HepG2 (cell line): ENCODE results near the gene ARID5B. TPM values are rescaled to one million over a fixed set of nuclear protein-coding genes. Genes with fewer than 3 reads are reported as not detected.

Source experiments
- CC2D1A ChIP-seq: sonication (generic); formaldehyde crosslinking; IDR thresholded peaks from 2 replicates; pipeline ENCODE4 v1.8.1; 2023; ENCODE audit warnings: mild to moderate bottlenecking, missing genetic modification reagents
- E2F2 ChIP-seq: sonication (generic); formaldehyde crosslinking; IDR thresholded peaks from 2 replicates; pipeline ENCODE4 v1.4.0; 2020; ENCODE audit warnings: missing genetic modification reagents, borderline replicate concordance
- GATA4 ChIP-seq: sonication (generic); IDR thresholded peaks from 2 replicates; pipeline ENCODE4 v1.6.1; 2016; ENCODE audit warnings: antibody characterized with exemption, low read depth, borderline replicate concordance
- GPN1 ChIP-seq: sonication (generic); formaldehyde crosslinking; IDR thresholded peaks from 2 replicates; pipeline ENCODE4 v1.5.1; 2020; ENCODE audit warnings: missing genetic modification reagents, borderline replicate concordance
- HDAC2 ChIP-seq: sonication (generic); formaldehyde crosslinking; IDR thresholded peaks from 2 replicates; pipeline ENCODE4 v1.4.0; 2020; ENCODE audit warnings: missing genetic modification reagents
- HNF1B ChIP-seq: sonication (generic); formaldehyde crosslinking; IDR thresholded peaks from 2 replicates; pipeline ENCODE4 v1.5.1; 2020; ENCODE audit warnings: mild to moderate bottlenecking, moderate library complexity, missing genetic modification reagents
- PHF8 ChIP-seq: sonication (generic); formaldehyde crosslinking; IDR thresholded peaks from 2 replicates; pipeline ENCODE4 v1.5.0; 2020; ENCODE audit warnings: missing genetic modification reagents
- PRDM15 ChIP-seq: sonication (generic); formaldehyde crosslinking; IDR thresholded peaks from 2 replicates; pipeline ENCODE4 v1.4.0; 2020; ENCODE audit warnings: missing genetic modification reagents
- SUZ12 ChIP-seq: fragments of 150-350 bp; IDR thresholded peaks from 2 replicates; pipeline ENCODE4 v1.6.1; 2014; ENCODE audit warnings: low read depth, low read length
- TFDP2 ChIP-seq: sonication (generic); formaldehyde crosslinking; IDR thresholded peaks from 2 replicates; pipeline ENCODE4 v1.4.0; 2020; ENCODE audit warnings: missing genetic modification reagents
- U2AF1 ChIP-seq: fragments of 200-400 bp; formaldehyde crosslinking; optimal IDR thresholded peaks from 2 replicates; pipeline ENCODE3; 2017; ENCODE audit warnings: mild to moderate bottlenecking, low read depth, low read length
- ZBTB44 ChIP-seq: sonication (generic); formaldehyde crosslinking; IDR thresholded peaks from 2 replicates; pipeline ENCODE4 v1.4.0; 2020; ENCODE audit warnings: missing genetic modification reagents
- ZC3H13 ChIP-seq: sonication (generic); formaldehyde crosslinking; IDR thresholded peaks from 2 replicates; pipeline ENCODE4 v1.8.1; 2023; ENCODE audit warnings: mild to moderate bottlenecking, missing genetic modification reagents, moderate library complexity
- ZNF460 ChIP-seq: sonication (generic); formaldehyde crosslinking; IDR thresholded peaks from 2 replicates; pipeline ENCODE4 v1.5.1; 2020; ENCODE audit warnings: missing genetic modification reagents, mild to moderate bottlenecking, borderline replicate concordance
- ZNF501 ChIP-seq: sonication (generic); formaldehyde crosslinking; IDR thresholded peaks from 2 replicates; pipeline ENCODE4 v1.5.1; 2020; ENCODE audit warnings: mild to moderate bottlenecking, moderate library complexity, missing genetic modification reagents
- ZNF550 ChIP-seq: sonication (generic); formaldehyde crosslinking; IDR thresholded peaks from 2 replicates; pipeline ENCODE4 v1.4.0; 2020; ENCODE audit warnings: mild to moderate bottlenecking, missing genetic modification reagents, borderline replicate concordance
- ZNF7 ChIP-seq: IDR thresholded peaks from 2 replicates; pipeline ENCODE4 v1.6.1; 2016; ENCODE audit warnings: missing biosample characterization, missing genetic modification reagents
- ZNF766 ChIP-seq: sonication (generic); formaldehyde crosslinking; IDR thresholded peaks from 2 replicates; pipeline ENCODE4 v1.5.0; 2020; ENCODE audit warnings: missing genetic modification reagents, borderline replicate concordance
- ZNF891 ChIP-seq: sonication (generic); formaldehyde crosslinking; IDR thresholded peaks from 2 replicates; pipeline ENCODE4 v1.5.0; 2020; ENCODE audit warnings: mild to moderate bottlenecking, missing genetic modification reagents
- ZSCAN25 ChIP-seq: sonication (generic); formaldehyde crosslinking; IDR thresholded peaks from 2 replicates; pipeline ENCODE4 v1.8.0; 2022; ENCODE audit warnings: mild to moderate bottlenecking, missing genetic modification reagents
- polyA plus RNA-seq, 8 experiments: library from polyadenylated mRNA; depleted of rRNA in 3 of 8; stranded (reverse) in 7 of 8; unstranded in 1 of 8; fragments of >200 nt; fragmentation: Illumina TruSeq in 4 of 8; extraction: Trizol in 4 of 8; gene quantifications; 2 replicates each; pipeline versions ENCODE4 v1.2.1 to v1.2.3, GENCODE V29; 2011 to 2016; ENCODE audit warnings: low read depth in 4 of 8, missing spikeins in 1 of 8, mixed read lengths in 1 of 8; ENCODE audit not compliant: insufficient read depth in 1 of 8
- total RNA-seq, 5 experiments: library from RNA; depleted of rRNA; stranded (reverse); fragments of >200 nt; fragmentation: Illumina TruSeq; extraction: Trizol; gene quantifications; 2 replicates each; pipeline ENCODE4 v1.2.3, GENCODE V29; 2016; ENCODE audit warnings: low read depth in 1 of 5

Gene ARID5B
- total and polyA plus RNA-seq, 2 of the 13 experiments (the other 11 are each of a cell fraction or from before 2014, with no cell fraction given) = 6.2 to 21.1 TPM

- no peak for TF ChIP-seq ZNF7
- no peak for TF ChIP-seq ZNF550 (CRISPR knock-in tag)
- TF ChIP-seq PHF8 (CRISPR knock-in tag) = no peak
- TF ChIP-seq ZSCAN25 (CRISPR knock-in tag) = no peak
- TF ChIP-seq ZNF460 (CRISPR knock-in tag) = no peak
- TF ChIP-seq E2F2 (CRISPR knock-in tag) = no peak
- TF ChIP-seq PRDM15 (CRISPR knock-in tag) = no peak
- TF ChIP-seq U2AF1 = no peak
- no peak for TF ChIP-seq ZC3H13 (CRISPR knock-in tag)
- TF ChIP-seq ZNF766 (CRISPR knock-in tag) = 0 out of 2 replicates have a peak, but pooled peaks have one; percentile 39
- no peak for TF ChIP-seq HNF1B
- TF ChIP-seq GATA4 = peak; percentile 97
- no peak for TF ChIP-seq ZNF891 (CRISPR knock-in tag)
- TF ChIP-seq GPN1 (CRISPR knock-in tag) = no peak
- TF ChIP-seq ZBTB44 (CRISPR knock-in tag) = no peak
- peak; percentile 80; the same call in 1 of the 2 replicates for TF ChIP-seq HDAC2 (CRISPR knock-in tag)
- no peak for TF ChIP-seq TFDP2
- TF ChIP-seq SUZ12 = no peak
- TF ChIP-seq ZNF501 = no peak
- no peak for TF ChIP-seq CC2D1A (CRISPR knock-in tag)
Measured at GRCh38 chr10:62093863-62094291, 192.4 kb downstream of the ARID5B start (continued).
